ENCODE data around the gene TRRAP. TPM values are rescaled to one million over a fixed set of nuclear protein-coding genes. Genes with fewer than 3 reads are reported as not detected.

TRRAP gene
- total RNA-seq, 4 donors from 2014 or later = 34.3 to 52.5 (median 39.5) TPM

GRCh38 chr7:99030457-99030856 is 152.1 kb downstream of the TRRAP start:
- peak overlapping the region; percentile 57 to 87 (median 72) for H3K27ac ChIP-seq
- H3K9me3 ChIP-seq = peaks cover 0 to 4% (median 0%) of the 10 kb centered on the region in 4 donors
- DNase-seq (ENCODE audit: low spot score in 2 of 2) = no peak
- H3K36me3 ChIP-seq = peaks cover 10 to 85% (median 23%) of the 10 kb centered on the region in 3 donors
- no peak overlapping the region for H3K4me3 ChIP-seq
- peaks cover 0 to 32% (median 2%) of the 10 kb centered on the region in 4 donors for H3K4me1 ChIP-seq
- TF ChIP-seq EP300 (IDR thresholded peaks at IDR 0.05) = no peak
- no peak for TF ChIP-seq POLR2A (IDR thresholded peaks at IDR 0.05)
- TF ChIP-seq CTCF (IDR thresholded peaks at IDR 0.05) = no peak
- H3K27me3 ChIP-seq = no peaks in the 10 kb centered on the region
- WGBS, 2 donors = 88 to 94% methylated on average over 6 of the region's 6 CpGs

GRCh38 chr7:99030951-99031350 is 152.6 kb downstream of the TRRAP start:
- Histone ChIP-seq H3K27ac (peak overlapping the region; percentile 57 to 87 (median 72)), H3K4me1 (peaks cover 0 to 32% (median 2%) of the 10 kb centered on the region in 4 donors), H3K9me3 (peaks cover 0 to 4% (median 0%) of the 10 kb centered on the region in 4 donors), H3K4me3 (no peak overlapping the region), H3K27me3 (no peaks in the 10 kb centered on the region), H3K36me3 (peaks cover 10 to 90% (median 27%) of the 10 kb centered on the region in 3 donors)
- 59 to 63% methylated on average over 5 of the region's 5 CpGs for WGBS, 2 donors
- peak in 1 of 2 donors; percentile 60 for DNase-seq (ENCODE audit: low spot score in 2 of 2)
- no peak for TF ChIP-seq CTCF (IDR thresholded peaks at IDR 0.05)
- peak in 1 of 2 donors; percentile 76 for TF ChIP-seq EP300 (IDR thresholded peaks at IDR 0.05)
- no peak for TF ChIP-seq POLR2A (IDR thresholded peaks at IDR 0.05)

- DNase-seq (ENCODE audit: low spot score in 2 of 2) = no peak
- Histone ChIP-seq H3K36me3 (peaks cover 10 to 94% (median 27%) of the 10 kb centered on the region in 3 donors), H3K27ac (peak overlapping the region in 2 of 4 donors; percentile 82), H3K27me3 (no peaks in the 10 kb centered on the region), H3K9me3 (peaks cover 0 to 4% (median 0%) of the 10 kb centered on the region in 4 donors), H3K4me3 (no peak overlapping the region), H3K4me1 (peaks cover 0 to 35% (median 2%) of the 10 kb centered on the region in 4 donors)
- WGBS, 2 donors = 88% methylated on average over 7 of the region's 7 CpGs
- TF ChIP-seq EP300 (IDR thresholded peaks at IDR 0.05) (no peak), POLR2A (IDR thresholded peaks at IDR 0.05) (no peak), CTCF (IDR thresholded peaks at IDR 0.05) (no peak)
These were observed 153.2 kb downstream of the TRRAP start for GRCh38 chr7:99031496-99031895.

GRCh38 chr7:99032928-99033327 is 154.6 kb downstream of the TRRAP start:
- peaks cover 0 to 46% (median 2%) of the 10 kb centered on the region in 4 donors for H3K4me1 ChIP-seq
- no peak overlapping the region for H3K4me3 ChIP-seq
- no peaks in the 10 kb centered on the region for H3K27me3 ChIP-seq
- peaks cover 10 to 99% (median 31%) of the 10 kb centered on the region in 3 donors for H3K36me3 ChIP-seq
- peak overlapping the region in 1 of 4 donors; percentile 42 for H3K27ac ChIP-seq
- no peak for DNase-seq (ENCODE audit: low spot score in 2 of 2)
- no peak for TF ChIP-seq POLR2A (IDR thresholded peaks at IDR 0.05)
- no peak for TF ChIP-seq CTCF (IDR thresholded peaks at IDR 0.05)
- TF ChIP-seq EP300 (IDR thresholded peaks at IDR 0.05) = no peak
- 85 to 88% methylated on average over 15 of the region's 15 CpGs for WGBS, 2 donors
- H3K9me3 ChIP-seq = peaks cover 0 to 4% (median 0%) of the 10 kb centered on the region in 4 donors

GRCh38 chr7:99033765-99034164 is 155.4 kb downstream of the TRRAP start:
- Histone ChIP-seq H3K4me3 (no peak overlapping the region), H3K9me3 (peaks cover 0 to 4% (median 0%) of the 10 kb centered on the region in 4 donors), H3K27ac (peak overlapping the region in 2 of 4 donors; percentile 42), H3K27me3 (no peaks in the 10 kb centered on the region), H3K4me1 (peaks cover 0 to 46% (median 2%) of the 10 kb centered on the region in 4 donors), H3K36me3 (peaks cover 10 to 99% (median 37%) of the 10 kb centered on the region in 3 donors)
- no peak for TF ChIP-seq EP300 (IDR thresholded peaks at IDR 0.05)
- no peak for TF ChIP-seq CTCF (IDR thresholded peaks at IDR 0.05)
- no peak for TF ChIP-seq POLR2A (IDR thresholded peaks at IDR 0.05)
- no peak for DNase-seq (ENCODE audit: low spot score in 2 of 2)
- WGBS, 2 donors = 47 to 90% methylated on average over 3 to 4 of the region's 4 CpGs
